ENCODE results near the gene IRS2. TPM values are rescaled to one million over a fixed set of nuclear protein-coding genes. Genes with fewer than 3 reads are reported as not detected.

IRS2 gene
- total and polyA plus RNA-seq, 2 donors (not counting 3 experiments of a cell fraction or from before 2014, with no cell fraction given), result 1.6 to 4.4 TPM

DNA sequence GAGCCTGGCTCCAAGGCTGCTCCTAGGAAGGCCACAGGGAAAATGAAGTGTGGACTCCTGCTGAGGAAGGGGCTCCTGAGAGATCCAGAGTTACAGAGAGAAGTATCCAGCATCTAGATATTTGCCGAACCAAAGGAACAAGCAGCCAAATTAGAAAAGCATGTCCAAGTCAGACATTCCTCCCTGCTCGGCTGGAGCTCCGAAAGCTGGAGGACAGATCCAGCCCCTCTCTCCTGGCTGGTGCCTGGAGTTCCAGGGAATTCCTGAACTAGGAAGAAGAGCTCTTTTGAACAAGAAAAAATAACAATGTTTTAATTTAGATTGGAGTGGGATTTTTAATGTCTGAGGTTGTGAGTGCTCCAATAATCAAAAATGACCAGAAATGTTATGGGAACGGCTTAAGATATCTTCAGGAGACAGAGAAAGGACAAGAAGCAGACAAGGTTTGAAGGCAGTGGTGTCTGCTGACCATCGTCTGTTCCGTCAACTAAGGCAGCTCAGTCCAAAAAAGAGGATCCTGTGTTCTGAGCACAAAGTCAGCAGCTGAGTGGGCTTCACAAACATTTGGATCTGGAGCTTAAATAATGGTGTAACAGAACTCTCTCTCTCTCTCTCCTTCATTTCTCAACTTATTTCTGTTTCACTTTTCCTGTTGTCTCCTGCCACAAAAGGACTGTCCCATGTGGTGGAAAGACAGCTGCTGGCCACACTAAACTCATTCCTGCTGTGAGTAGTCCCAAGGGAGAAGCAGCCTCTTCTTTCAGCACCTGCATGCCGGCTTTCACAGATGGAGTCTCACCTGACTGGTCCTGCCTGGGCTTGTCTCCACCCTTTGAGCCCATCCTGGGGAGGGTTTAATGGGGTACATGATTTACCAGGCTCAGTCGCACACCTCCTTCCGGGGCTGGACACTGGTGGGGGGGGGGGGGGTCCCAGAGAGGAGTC is 31.5 kb upstream of the IRS2 start:
- no peaks in the 10 kb centered on the region for H4K20me1 ChIP-seq (replicated peaks; ENCODE audit: control insufficient read depth, extremely low read depth, insufficient read depth, low read length)
- FAIRE-seq (no peak), DNase-seq (ENCODE audit: low read depth, low spot score) (no peak)
- no peak overlapping the region for H3K4me2 ChIP-seq (ENCODE audit: insufficient read depth, low read length)
- no peak overlapping the region for H3K4me3 ChIP-seq (replicated peaks in 1 of 3; ENCODE audit: insufficient read depth in 1 of 3, low read depth in 1 of 3, low read length in 3 of 3)
- ChIA-PET POLR2A (no interaction called here), CTCF (no interaction called here)
- H3K36me3 ChIP-seq (ENCODE audit: control insufficient read depth in 2 of 2, extremely low read depth in 1 of 2, insufficient read depth in 2 of 2, low read length in 2 of 2), result no peaks in the 10 kb centered on the region
- no peaks in the 10 kb centered on the region for H3K4me1 ChIP-seq (ENCODE audit: control insufficient read depth, extremely low read depth, insufficient read depth, low read length)
- no peak for TF ChIP-seq FOS (IDR thresholded peaks at IDR 0.05; ENCODE audit: borderline replicate concordance, insufficient read depth, low read length)
- TF ChIP-seq POLR2AphosphoS5 (IDR thresholded peaks at IDR 0.05; ENCODE audit: insufficient read depth, low read depth, low read length), result no peak
- no peak for TF ChIP-seq POLR2A (IDR thresholded peaks at IDR 0.05; ENCODE audit: low read depth, low read length)
- no peak for TF ChIP-seq EZH2 (IDR thresholded peaks at IDR 0.05; ENCODE audit: borderline replicate concordance, low read depth, low read length, severe bottlenecking)
- TF ChIP-seq, protein P1, sequence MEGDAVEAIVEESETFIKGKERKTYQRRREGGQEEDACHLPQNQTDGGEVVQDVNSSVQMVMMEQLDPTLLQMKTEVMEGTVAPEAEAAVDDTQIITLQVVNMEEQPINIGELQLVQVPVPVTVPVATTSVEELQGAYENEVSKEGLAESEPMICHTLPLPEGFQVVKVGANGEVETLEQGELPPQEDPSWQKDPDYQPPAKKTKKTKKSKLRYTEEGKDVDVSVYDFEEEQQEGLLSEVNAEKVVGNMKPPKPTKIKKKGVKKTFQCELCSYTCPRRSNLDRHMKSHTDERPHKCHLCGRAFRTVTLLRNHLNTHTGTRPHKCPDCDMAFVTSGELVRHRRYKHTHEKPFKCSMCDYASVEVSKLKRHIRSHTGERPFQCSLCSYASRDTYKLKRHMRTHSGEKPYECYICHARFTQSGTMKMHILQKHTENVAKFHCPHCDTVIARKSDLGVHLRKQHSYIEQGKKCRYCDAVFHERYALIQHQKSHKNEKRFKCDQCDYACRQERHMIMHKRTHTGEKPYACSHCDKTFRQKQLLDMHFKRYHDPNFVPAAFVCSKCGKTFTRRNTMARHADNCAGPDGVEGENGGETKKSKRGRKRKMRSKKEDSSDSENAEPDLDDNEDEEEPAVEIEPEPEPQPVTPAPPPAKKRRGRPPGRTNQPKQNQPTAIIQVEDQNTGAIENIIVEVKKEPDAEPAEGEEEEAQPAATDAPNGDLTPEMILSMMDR (IDR thresholded peaks at IDR 0.05; ENCODE audit: extremely low read depth in 1 of 2, insufficient read depth in 1 of 2, low read depth in 1 of 2, low read length in 2 of 2), result no peak
- TF ChIP-seq GATA2 (IDR thresholded peaks at IDR 0.05; ENCODE audit: insufficient read depth, insufficient read length, low read depth, low read length), result no peak
- TF ChIP-seq, protein P2, sequence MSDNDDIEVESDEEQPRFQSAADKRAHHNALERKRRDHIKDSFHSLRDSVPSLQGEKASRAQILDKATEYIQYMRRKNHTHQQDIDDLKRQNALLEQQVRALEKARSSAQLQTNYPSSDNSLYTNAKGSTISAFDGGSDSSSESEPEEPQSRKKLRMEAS (IDR thresholded peaks at IDR 0.05; ENCODE audit: insufficient read depth, insufficient read length), result no peak
- no peak for TF ChIP-seq JUN (IDR thresholded peaks at IDR 0.05; ENCODE audit: borderline replicate concordance, insufficient read depth, insufficient read length, low read depth)
- TF ChIP-seq MYC (IDR thresholded peaks at IDR 0.05; ENCODE audit: low read depth, low read length), result no peak
- BruUV-seq (replicated peaks), result no TSS peak
- H2AFZ ChIP-seq (ENCODE audit: low read depth, low read length), result no peak overlapping the region
- no peak overlapping the region for H3K27ac ChIP-seq (ENCODE audit: insufficient read depth, low read depth, low read length)
- H3K9me3 ChIP-seq (replicated peaks; ENCODE audit: control insufficient read depth, insufficient read depth, low read length), result no peaks in the 10 kb centered on the region
- H3K9ac ChIP-seq (replicated peaks; ENCODE audit: extremely low read depth, insufficient read depth, low read length), result no peak overlapping the region
- no peaks in the 10 kb centered on the region for H3K79me2 ChIP-seq (ENCODE audit: control insufficient read depth, insufficient read depth, low read length)
- no peaks in the 10 kb centered on the region for H3K9me1 ChIP-seq (replicated peaks; ENCODE audit: control insufficient read depth, extremely low read depth, insufficient read depth, low read length)
- H3K27me3 ChIP-seq (ENCODE audit: control insufficient read depth in 2 of 2, insufficient read depth in 2 of 2, low read length in 2 of 2), result no peaks in the 10 kb centered on the region
- dilution Hi-C loops (cut with MboI; ENCODE audit: extremely low pct_ligation_motif_present, low sequenced_read_pairs) (no loop called here), intact Hi-C loops (cut with micrococcal nuclease) (no loop called here)
